HCT116 (cell line): ENCODE data around the gene EPS15.

Experiments
- CTCF ChIP-seq, 3 experiments: fragments of 200-600 bp in 1 of 3; sonication (generic) in 1 of 3; IDR thresholded peaks in 2 of 3; conservative IDR thresholded peaks in 1 of 3; 2 replicates each; pipeline ENCODE4 v1.5.1; 2012 to 2017; ENCODE audit warnings: low read depth in 2 of 3, low read length in 2 of 3, antibody characterized with exemption in 1 of 3, borderline replicate concordance in 1 of 3, control low read depth in 1 of 3, mild to moderate bottlenecking in 1 of 3, mixed read lengths in 1 of 3, mixed run types in 1 of 3, moderate library complexity in 1 of 3; ENCODE audit not compliant: insufficient read depth in 1 of 3
- POLR2A ChIP-seq: IDR thresholded peaks from 2 replicates; pipeline ENCODE4 v1.7.0; 2011; ENCODE audit warnings: borderline replicate concordance; ENCODE audit not compliant: insufficient read depth, insufficient read length; ENCODE audit errors: extremely low read depth
- POLR2AphosphoS5 ChIP-seq: IDR thresholded peaks from 2 replicates; pipeline ENCODE4 v1.6.1; 2011; ENCODE audit warnings: mild to moderate bottlenecking, low read depth, low read length, moderate library complexity

GRCh38 chr1:51489472-51489871, 29.6 kb downstream of the EPS15 start:
- TF ChIP-seq CTCF (IDR thresholded peaks at IDR 0.05 in 2 of 3, conservative IDR thresholded peaks at IDR 0.05 in 1 of 3; ENCODE audit: borderline replicate concordance in 1 of 3, insufficient read depth in 1 of 3, low read depth in 2 of 3, low read length in 2 of 3): no peak
- TF ChIP-seq POLR2AphosphoS5: no peak
- no peak for TF ChIP-seq POLR2A
